Skeletal muscle satellite cell (primary cell): ENCODE data around the gene HSPB6.

Experiments
- H3K27me3 ChIP-seq: 2 replicates; pipeline ENCODE4 v1.7.0; 2013; ENCODE audit warnings: low read length; ENCODE audit not compliant: control insufficient read depth, insufficient read depth
- H3K36me3 ChIP-seq: 2 replicates; pipeline ENCODE4 v1.7.0; 2013; ENCODE audit warnings: mild to moderate bottlenecking, control low read depth, low read length; ENCODE audit not compliant: insufficient read depth
- H3K4me1 ChIP-seq: 2 replicates; pipeline ENCODE4 v1.7.0; 2013; ENCODE audit warnings: low read length; ENCODE audit not compliant: control insufficient read depth, insufficient read depth
- H3K4me2 ChIP-seq: 2 replicates; pipeline ENCODE4 v1.7.0; 2013; ENCODE audit warnings: mild to moderate bottlenecking, low read length
- H3K4me3 ChIP-seq: 2 replicates; pipeline ENCODE4 v1.7.0; 2013; ENCODE audit warnings: low read length
- H3K9ac ChIP-seq: 2 replicates; pipeline ENCODE4 v1.7.0; 2013; ENCODE audit warnings: mild to moderate bottlenecking, low read depth, low read length, moderate library complexity
- H3K9me3 ChIP-seq: replicated peaks from 2 replicates; pipeline ENCODE4 v1.7.0; 2013; ENCODE audit warnings: mild to moderate bottlenecking, control low read depth, low read length

Gene HSPB6

GRCh38 chr19:35722461-35722860, 34.4 kb downstream of the HSPB6 start:
- Histone ChIP-seq H3K4me1 (peaks cover 9% of the 10 kb centered on the region), H3K9ac (no peak overlapping the region), H3K4me2 (no peak overlapping the region), H3K36me3 (peaks cover 63% of the 10 kb centered on the region), H3K4me3 (no peak overlapping the region), H3K27me3 (no peaks in the 10 kb centered on the region), H3K9me3 (no peaks in the 10 kb centered on the region)

DNA sequence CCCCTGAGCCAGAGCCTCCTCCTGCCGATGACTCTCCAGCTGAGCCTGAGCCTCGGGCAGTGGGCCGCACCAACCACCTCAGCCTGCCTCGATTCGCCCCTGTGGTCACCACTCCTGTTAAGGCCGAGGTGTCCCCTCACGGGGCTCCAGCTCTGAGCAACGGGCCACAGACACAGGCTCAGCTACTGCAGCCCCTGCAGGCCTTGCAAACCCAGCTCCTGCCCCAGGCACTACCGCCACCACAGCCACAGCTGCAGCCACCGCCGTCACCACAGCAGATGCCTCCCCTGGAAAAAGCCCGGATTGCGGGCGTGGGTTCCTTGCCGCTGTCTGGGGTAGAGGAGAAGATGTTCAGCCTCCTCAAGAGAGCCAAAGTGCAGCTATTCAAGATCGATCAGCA, 35.5 kb downstream of the HSPB6 start:
- H3K4me2 ChIP-seq = no peak overlapping the region
- H3K36me3 ChIP-seq = peaks cover 57% of the 10 kb centered on the region
- H3K9ac ChIP-seq = no peak overlapping the region
- no peak overlapping the region for H3K4me3 ChIP-seq
- H3K27me3 ChIP-seq = no peaks in the 10 kb centered on the region
- H3K9me3 ChIP-seq = no peaks in the 10 kb centered on the region
- peaks cover 13% of the 10 kb centered on the region for H3K4me1 ChIP-seq

- no peaks in the 10 kb centered on the region for H3K9me3 ChIP-seq
- peaks cover 20% of the 10 kb centered on the region for H3K4me1 ChIP-seq
- H3K27me3 ChIP-seq = no peaks in the 10 kb centered on the region
- no peak overlapping the region for H3K4me2 ChIP-seq
- no peak overlapping the region for H3K9ac ChIP-seq
- no peak overlapping the region for H3K4me3 ChIP-seq
- peaks cover 49% of the 10 kb centered on the region for H3K36me3 ChIP-seq
Measured at GRCh38 chr19:35720648-35721047, 36.2 kb downstream of the HSPB6 start.

DNA sequence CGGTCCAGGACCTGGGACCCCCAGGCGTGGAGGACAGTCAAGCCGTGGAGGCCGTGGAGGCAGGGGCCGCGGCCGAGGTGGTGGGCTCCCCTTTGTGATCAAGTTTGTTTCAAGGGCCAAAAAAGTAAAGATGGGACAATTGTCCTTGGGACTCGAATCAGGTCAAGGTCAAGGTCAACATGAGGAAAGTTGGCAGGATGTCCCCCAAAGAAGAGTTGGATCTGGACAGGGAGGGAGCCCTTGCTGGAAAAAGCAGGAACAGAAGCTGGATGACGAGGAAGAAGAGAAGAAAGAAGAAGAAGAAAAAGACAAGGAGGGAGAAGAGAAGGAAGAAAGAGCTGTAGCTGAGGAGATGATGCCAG, 36.7 kb downstream of the HSPB6 start:
- Histone ChIP-seq H3K9me3 (no peaks in the 10 kb centered on the region), H3K4me3 (no peak overlapping the region), H3K4me2 (no peak overlapping the region), H3K9ac (no peak overlapping the region), H3K27me3 (no peaks in the 10 kb centered on the region), H3K4me1 (peaks cover 23% of the 10 kb centered on the region), H3K36me3 (peaks cover 44% of the 10 kb centered on the region)

DNA sequence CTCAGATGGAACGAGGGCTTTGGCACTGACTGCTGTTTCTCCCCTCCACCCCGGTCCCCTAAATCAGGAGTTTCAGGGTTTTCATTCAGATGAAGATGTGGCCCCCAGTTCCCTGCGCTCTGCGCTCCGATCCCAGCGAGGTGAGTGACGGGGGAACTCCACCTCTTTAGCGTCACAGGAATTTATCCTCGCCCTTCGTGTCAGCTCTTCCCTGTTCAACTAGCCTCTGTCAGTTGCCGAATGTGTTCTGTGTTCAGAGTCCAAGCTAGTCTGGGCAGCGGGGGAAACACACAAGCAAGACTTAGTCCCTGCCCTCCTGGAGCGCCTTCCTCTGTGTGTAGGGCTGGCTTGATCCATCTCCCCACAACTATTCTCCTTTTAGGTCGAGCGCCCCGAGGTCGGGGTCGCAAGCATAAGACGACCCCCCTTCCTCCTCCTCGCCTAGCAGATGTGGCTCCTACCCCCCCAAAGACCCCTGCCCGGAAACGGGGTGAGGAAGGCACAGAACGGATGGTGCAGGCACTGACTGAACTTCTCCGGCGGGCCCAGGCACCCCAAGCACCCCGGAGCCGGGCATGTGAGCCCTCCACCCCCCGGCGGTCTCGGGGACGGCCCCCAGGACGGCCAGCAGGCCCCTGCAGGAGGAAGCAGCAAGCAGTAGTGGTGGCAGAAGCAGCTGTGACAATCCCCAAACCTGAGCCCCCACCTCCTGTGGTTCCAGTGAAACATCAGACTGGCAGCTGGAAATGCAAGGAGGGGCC, 37.2 kb downstream of the HSPB6 start:
- Histone ChIP-seq H3K9me3 (no peaks in the 10 kb centered on the region), H3K9ac (peak overlapping the region; percentile 91), H3K4me3 (peak overlapping the region; percentile 99), H3K4me1 (peaks cover 23% of the 10 kb centered on the region), H3K36me3 (peaks cover 39% of the 10 kb centered on the region), H3K27me3 (no peaks in the 10 kb centered on the region), H3K4me2 (peak overlapping the region; percentile 87)

DNA sequence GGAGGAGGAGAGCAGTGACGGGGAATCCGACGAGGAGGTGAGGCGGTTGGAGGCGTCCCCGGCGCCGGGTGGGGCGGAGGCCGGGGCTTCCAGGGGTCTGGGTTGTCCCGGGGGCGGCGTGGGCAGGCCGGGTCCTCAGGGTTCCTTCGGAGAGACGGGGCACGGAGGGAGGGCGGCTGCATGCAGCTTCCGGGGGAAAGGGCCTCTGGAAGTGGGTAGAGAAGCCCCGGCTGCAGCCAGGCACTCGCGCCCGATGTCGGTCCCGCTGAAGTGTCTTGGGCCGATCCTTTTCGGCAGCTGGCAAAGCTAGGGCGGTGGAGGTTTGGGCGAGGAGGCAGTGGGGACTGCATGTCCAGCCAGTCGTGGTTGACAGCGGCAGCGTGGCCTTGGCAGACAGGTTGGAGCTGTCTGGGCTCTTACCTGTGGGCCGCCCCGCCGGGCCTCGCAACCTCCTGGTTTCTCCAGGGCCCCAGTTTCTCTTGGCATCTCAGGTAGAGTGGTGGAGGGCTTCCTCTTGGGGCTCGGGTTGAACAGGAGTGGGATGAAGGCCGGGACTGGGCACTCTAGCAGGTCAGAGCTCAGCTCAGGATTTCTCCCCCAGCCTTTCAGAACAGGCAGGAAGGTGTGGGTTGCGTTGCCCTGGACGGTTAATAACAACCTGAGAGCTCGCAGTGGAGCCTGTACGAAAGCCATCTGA, 38.3 kb downstream of the HSPB6 start:
- H3K36me3 ChIP-seq = peaks cover 30% of the 10 kb centered on the region
- H3K4me2 ChIP-seq = peak overlapping the region; percentile 87
- peaks cover 23% of the 10 kb centered on the region for H3K4me1 ChIP-seq
- peak overlapping the region; percentile 91 for H3K9ac ChIP-seq
- H3K27me3 ChIP-seq = no peaks in the 10 kb centered on the region
- H3K9me3 ChIP-seq = no peaks in the 10 kb centered on the region
- peak overlapping the region; percentile 99 for H3K4me3 ChIP-seq

- Histone ChIP-seq H3K9me3 (no peaks in the 10 kb centered on the region), H3K4me3 (peak within 1 kb of the TSS; percentile 99), H3K27me3 (no peaks in the 10 kb centered on the region), H3K4me1 (peaks cover 23% of the 10 kb centered on the region), H3K36me3 (peaks cover 23% of the 10 kb centered on the region), H3K9ac (peak within 1 kb of the TSS; percentile 91), H3K4me2 (peak within 1 kb of the TSS; percentile 99)
Measured at GRCh38 chr19:35717665-35718344, 39.0 kb downstream of the HSPB6 start, which contains the start of gene KMT2B. Gene KMT2B (plus strand): TSS chr19:35718003. CDS start chr19:35718019, 16 bp downstream.

DNA sequence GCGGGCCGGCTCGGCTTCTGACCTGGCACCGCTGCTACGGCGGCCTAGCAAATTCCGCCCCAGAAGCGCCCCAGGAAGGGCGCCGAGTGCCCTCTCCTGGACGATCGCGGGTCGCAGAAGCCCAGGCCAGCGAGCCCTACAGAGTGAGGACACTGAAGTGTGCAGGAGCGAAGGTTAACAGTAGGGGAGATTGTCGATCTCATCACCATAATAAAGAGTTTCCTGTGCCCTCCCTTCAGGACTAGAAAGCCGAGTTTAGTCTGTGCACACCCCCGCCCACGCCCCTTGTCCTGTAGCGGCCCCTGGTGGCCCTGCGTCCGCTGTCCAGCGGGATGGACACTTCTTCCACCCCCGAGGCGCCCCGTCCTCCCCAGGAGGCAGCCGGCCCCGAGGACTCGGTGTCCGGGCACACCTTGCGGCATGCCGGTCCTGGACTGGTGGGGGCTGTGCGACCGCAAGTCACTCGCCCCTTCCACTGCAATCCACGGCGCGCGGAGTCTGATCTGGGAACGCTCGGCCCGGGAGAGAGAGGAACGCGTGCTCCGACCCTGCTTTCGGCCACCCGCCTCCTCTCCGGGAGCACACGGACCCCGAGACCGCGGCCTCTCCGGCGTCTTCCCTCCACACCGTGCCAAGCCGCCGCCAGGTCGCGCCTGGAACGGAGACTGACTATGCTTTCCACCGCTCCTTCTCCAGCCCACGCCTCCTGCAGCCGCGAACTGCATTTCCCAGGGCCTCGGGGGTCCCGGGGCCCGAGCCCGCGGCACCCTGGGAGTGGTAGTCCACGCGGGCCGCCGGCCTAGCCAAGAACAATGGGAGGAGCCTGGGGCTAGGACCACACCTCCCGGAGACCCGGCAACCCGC, 39.8 kb downstream of the HSPB6 start:
- Histone ChIP-seq H3K4me3 (peak overlapping the region; percentile 99), H3K4me2 (peak overlapping the region; percentile 99), H3K9ac (peak overlapping the region; percentile 86), H3K4me1 (peaks cover 23% of the 10 kb centered on the region), H3K36me3 (peaks cover 16% of the 10 kb centered on the region), H3K9me3 (no peaks in the 10 kb centered on the region), H3K27me3 (no peaks in the 10 kb centered on the region)

DNA sequence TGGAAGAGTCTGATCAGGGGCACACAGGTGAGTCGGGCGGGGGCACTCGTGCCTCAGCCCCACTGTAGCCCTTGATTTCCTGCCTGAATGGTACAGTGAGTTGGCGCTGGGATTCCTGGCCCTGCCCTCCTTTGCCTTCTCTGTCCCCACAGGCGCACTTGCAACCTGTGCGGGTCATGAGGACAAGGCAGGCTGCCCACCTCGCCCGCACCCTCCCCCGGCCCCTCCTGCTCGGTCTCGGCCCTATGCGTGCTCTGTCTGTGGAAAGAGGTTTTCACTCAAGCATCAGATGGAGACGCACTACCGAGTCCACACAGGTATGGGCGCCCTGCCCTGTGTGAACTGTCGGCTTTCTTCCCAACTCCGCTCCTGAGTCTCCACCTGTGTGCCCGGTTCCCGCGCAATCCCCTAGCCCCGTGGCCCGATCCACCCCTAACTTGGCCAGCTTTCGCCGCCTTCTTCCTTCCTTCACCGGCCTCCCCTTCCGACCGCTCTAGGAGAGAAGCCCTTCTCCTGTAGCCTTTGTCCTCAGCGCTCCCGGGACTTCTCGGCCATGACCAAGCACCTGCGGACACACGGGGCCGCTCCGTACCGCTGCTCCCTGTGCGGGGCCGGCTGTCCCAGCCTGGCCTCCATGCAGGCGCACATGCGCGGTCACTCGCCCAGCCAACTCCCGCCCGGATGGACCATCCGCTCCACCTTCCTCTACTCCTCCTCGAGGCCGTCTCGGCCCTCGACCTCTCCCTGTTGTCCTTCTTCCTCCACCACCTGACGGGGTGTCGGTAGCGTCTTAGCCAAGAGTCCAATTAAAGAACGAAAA, 40.6 kb downstream of the HSPB6 start:
- H3K4me1 ChIP-seq = peaks cover 23% of the 10 kb centered on the region
- H3K27me3 ChIP-seq = no peaks in the 10 kb centered on the region
- H3K9me3 ChIP-seq = no peaks in the 10 kb centered on the region
- H3K9ac ChIP-seq = peak overlapping the region; percentile 86
- H3K4me2 ChIP-seq = peak overlapping the region; percentile 99
- peak overlapping the region; percentile 99 for H3K4me3 ChIP-seq
- peaks cover 10% of the 10 kb centered on the region for H3K36me3 ChIP-seq

GRCh38 chr19:35715355-35715809, 41.4 kb downstream of the HSPB6 start:
- peaks cover 23% of the 10 kb centered on the region for H3K4me1 ChIP-seq
- H3K36me3 ChIP-seq = peaks cover 6% of the 10 kb centered on the region
- no peak overlapping the region for H3K4me3 ChIP-seq
- H3K4me2 ChIP-seq = peak overlapping the region; percentile 99
- H3K9me3 ChIP-seq = no peaks in the 10 kb centered on the region
- no peaks in the 10 kb centered on the region for H3K27me3 ChIP-seq
- peak overlapping the region; percentile 86 for H3K9ac ChIP-seq
